ENCODE measurements around the gene ST6GALNAC6. TPM values are rescaled to one million over a fixed set of nuclear protein-coding genes. Genes with fewer than 3 reads are reported as not detected.
A peak's percentile ranks its signal among the peaks of the same experiment; 100 is the strongest.

Gene ST6GALNAC6
- total and polyA plus RNA-seq, 2 of the 8 experiments (the other 6 are each of a cell fraction or from before 2014, with no cell fraction given), result 43.7 to 64.4 TPM

GRCh38 chr9:127916720-127917581 lies 17.5 kb upstream of the ST6GALNAC6 start, which contains the start of gene ST6GALNAC4:
TSS of gene ST6GALNAC4 (minus strand) at chr9:127917041. CDS start at chr9:127916419, 622 bp downstream.
- H3K9ac ChIP-seq (replicated peaks in 1 of 4; ENCODE audit: extremely low read depth in 1 of 4, low read depth in 3 of 4, low read length in 3 of 4), result peak within 1 kb of the TSS in 3 of 4 experiments; percentile 35 to 63 (median 43); a peak in 5 of 7 replicates
- TF ChIP-seq KDM4A (IDR thresholded peaks at IDR 0.05; ENCODE audit: low read depth, low read length, severe bottlenecking) (peak; percentile 60), YY1 (IDR thresholded peaks at IDR 0.05; ENCODE audit: low read depth, low read length) (0 out of 2 replicates have a peak, but pooled peaks have one; percentile 19), KDM5A (IDR thresholded peaks at IDR 0.05; ENCODE audit: low read length) (no peak), FOSL1 (IDR thresholded peaks at IDR 0.05; ENCODE audit: insufficient read depth, low read depth, low read length) (no peak), POLR2AphosphoS5 (IDR thresholded peaks at IDR 0.05; ENCODE audit: low read depth, low read length) (no peak), CBX8 (IDR thresholded peaks at IDR 0.05; ENCODE audit: borderline replicate concordance, low read depth, low read length) (no peak), SAP30 (IDR thresholded peaks at IDR 0.05; ENCODE audit: insufficient read depth, insufficient replicate concordance, low read length) (no peak), TAF7 (optimal IDR thresholded peaks at IDR 0.05; ENCODE audit: borderline replicate concordance, low read depth, low read length) (no peak), POU5F1 (IDR thresholded peaks at IDR 0.05; ENCODE audit: low read depth, low read length) (no peak), POLR2A (IDR thresholded peaks at IDR 0.05; ENCODE audit: control extremely low read depth in 1 of 2, low read depth in 2 of 2, low read length in 2 of 2) (no peak), PHF8 (conservative IDR thresholded peaks at IDR 0.05; ENCODE audit: low read depth, low read length) (no peak; the same call in none of the 2 replicates)

More at GRCh38 chr9:127916720-127917581, 17.5 kb upstream of the ST6GALNAC6 start, which contains the start of gene ST6GALNAC4:
- Histone ChIP-seq H4K8ac (ENCODE audit: extremely low read depth, insufficient read depth, low read length) (peak within 1 kb of the TSS; percentile 71), H3K56ac (replicated peaks; ENCODE audit: insufficient read length, low read depth, low read length) (no peak within 1 kb of the TSS), H3K4me2 (ENCODE audit: insufficient read depth in 1 of 2, low read depth in 2 of 2, low read length in 2 of 2) (peak within 1 kb of the TSS; percentile 91 to 92), H3K23ac (ENCODE audit: insufficient read length) (no peak within 1 kb of the TSS), H3K18ac (ENCODE audit: extremely low read depth, low read length) (no peak within 1 kb of the TSS; the same call in 1 of the 2 replicates), H3K27me3 (replicated peaks in 1 of 4; ENCODE audit: control insufficient read depth in 3 of 4, extremely low read depth in 1 of 4, insufficient read depth in 3 of 4, low read length in 3 of 4) (peaks cover 0 to 12% (median 10%) of the 10 kb centered on the region in 4 experiments; a peak in 5 of 7 replicates), H2BK15ac (ENCODE audit: low read length) (peak within 1 kb of the TSS; percentile 81; the same call in 1 of the 2 replicates), H3K79me1 (ENCODE audit: low read depth, low read length) (no peaks in the 10 kb centered on the region), H3K9me3 (ENCODE audit: insufficient read depth in 2 of 2, low read depth in 1 of 2, low read length in 1 of 2) (no peaks in the 10 kb centered on the region), H2BK120ac (replicated peaks; ENCODE audit: low read depth, low read length) (no peak within 1 kb of the TSS), H2BK20ac (ENCODE audit: low read length) (no peak within 1 kb of the TSS), H3K79me2 (ENCODE audit: control insufficient read depth in 1 of 2, insufficient read depth in 2 of 2, low read length in 2 of 2) (no peaks in the 10 kb centered on the region), H3K4ac (replicated peaks; ENCODE audit: insufficient read length, low read depth, low read length) (no peak within 1 kb of the TSS), H4K20me1 (replicated peaks in 1 of 2; ENCODE audit: control insufficient read depth in 1 of 2, insufficient read depth in 2 of 2, low read length in 2 of 2) (peaks cover 0 to 3% of the 10 kb centered on the region in 2 experiments), H3K4me1 (replicated peaks in 1 of 4; ENCODE audit: control insufficient read depth in 3 of 4, insufficient read depth in 4 of 4, low read length in 3 of 4) (peaks cover 4 to 8% (median 7%) of the 10 kb centered on the region in 4 experiments), H3K27ac (ENCODE audit: low read depth, low read length) (no peak within 1 kb of the TSS), H2AFZ (ENCODE audit: low read length) (peak within 1 kb of the TSS; percentile 24; the same call in 1 of the 2 replicates), H2BK5ac (ENCODE audit: low read depth, low read length) (0 out of 2 replicates have a peak within 1 kb of the TSS, but pooled peaks have one; percentile 15), H3K23me2 (ENCODE audit: low read depth, low read length) (peaks cover 5% of the 10 kb centered on the region), H4K5ac (ENCODE audit: insufficient read length, low read depth, low read length) (no peak within 1 kb of the TSS), H3K14ac (ENCODE audit: insufficient read length) (no peak within 1 kb of the TSS), H2AK5ac (ENCODE audit: low read depth, low read length) (0 out of 2 replicates have a peak within 1 kb of the TSS, but pooled peaks have one; percentile 10), H2BK12ac (ENCODE audit: low read depth, low read length) (peak within 1 kb of the TSS; percentile 86; the same call in 1 of the 2 replicates), H3K4me3 (ENCODE audit: extremely low read depth in 1 of 4, insufficient read depth in 2 of 4, low read depth in 3 of 4, low read length in 4 of 4) (peak within 1 kb of the TSS; percentile 55 to 70 (median 60)), H4K91ac (replicated peaks; ENCODE audit: insufficient read length, low read length) (no peak within 1 kb of the TSS), H3K36me3 (ENCODE audit: control insufficient read depth in 2 of 4, insufficient read depth in 4 of 4, low read length in 3 of 4) (peaks cover 0 to 6% (median 0%) of the 10 kb centered on the region in 4 experiments; a peak in 1 of 8 replicates)
- ChIA-PET CTCF (ENCODE audit: partially characterized antibody) (interaction anchor here (0.6 to 2.9 kb wide), 16 partner anchors 9 to 212 kb away, joined by 3 to 13 read pairs (median 4); partner anchors contain the start of genes ST6GALNAC6 and TOR2A), POLR2A (ENCODE audit: partially characterized antibody) (interaction anchor here (0.6 to 3.7 kb wide), 8 partner anchors 11 to 139 kb away, joined by 3 to 16 read pairs (median 4); partner anchors contain the start of genes SH2D3C and ST6GALNAC6)
- no peak for FAIRE-seq
- peak in 1 of 2 experiments; percentile 97 for DNase-seq (ENCODE audit: low read depth in 1 of 2, low spot score in 2 of 2)
- WGBS, 2 experiments (ENCODE audit: extremely low coverage in 1 of 2, insufficient coverage in 1 of 2, insufficient read length in 1 of 2, insufficient replicate concordance in 2 of 2, low coverage in 1 of 2, low lambda C conversion rate in 2 of 2, missing lambda C conversion rate in 1 of 2), result 12% methylated on average over 28 of the region's 71 CpGs; no CpG with 5 or more reads in 1 of the 2 experiments
